Activated B cell treated with CpG ODN at 0.5 μM for 24 hours (primary cell): ENCODE data around the gene IRF2. TPM values are rescaled to one million over a fixed set of nuclear protein-coding genes. Genes with fewer than 3 reads are reported as not detected.

Source experiments
- ATAC-seq: fragments of 200-7000 bp; cut with Tn5 transposase; one replicate; pipeline ENCODE4 v1.10.0; 2021; ENCODE audit warnings: low read depth, mild to moderate bottlenecking, moderate library complexity
- CTCF ChIA-PET: fragments of 350-600 bp; sonication (Branson Sonifier 250); formaldehyde crosslinking; loops from one replicate; lab custom pipeline; 2021; ENCODE audit warnings: antibody characterized with exemption; lab: Charles Lee
- POLR2A ChIA-PET: fragments of 350-600 bp; sonication (Branson Sonifier 250); formaldehyde crosslinking; loops from one replicate; lab custom pipeline; 2021; ENCODE audit warnings: antibody characterized with exemption; lab: Charles Lee
- DNase-seq: peaks from one replicate; pipeline ENCODE4 v3.0.0; 2022
- H3K27ac Mint-ChIP-seq: one replicate; pipeline ENCODE4 v1.8.0; 2020; ENCODE audit warnings: mixed read lengths
- H3K27me3 Mint-ChIP-seq: one replicate; pipeline ENCODE4 v1.8.0; 2021; ENCODE audit warnings: mixed read lengths
- H3K36me3 Mint-ChIP-seq: one replicate; pipeline ENCODE4 v1.8.0; 2021; ENCODE audit warnings: low read depth, mixed read lengths
- H3K4me1 Mint-ChIP-seq: one replicate; pipeline ENCODE4 v1.8.0; 2021; ENCODE audit warnings: mixed read lengths
- H3K4me3 Mint-ChIP-seq: one replicate; pipeline ENCODE4 v1.8.0; 2020; ENCODE audit warnings: mild to moderate bottlenecking, mixed read lengths
- H3K9me3 Mint-ChIP-seq: one replicate; pipeline ENCODE4 v1.8.0; 2020; ENCODE audit warnings: mixed read lengths
- CTCF ChIP-seq: fragments of 200-600 bp; IDR thresholded peaks from one replicate; pipeline ENCODE4 v1.8.0; 2022; ENCODE audit warnings: antibody characterized with exemption, mild to moderate bottlenecking
- intact Hi-C: fragments of 100-400 bp; cut with micrococcal nuclease; formaldehyde crosslinking; loops from one replicate; pipeline ENCODE4 v1.15.1; 2024
- total RNA-seq: library from RNA; stranded (reverse); gene quantifications from 2 replicates; pipeline ENCODE4 v1.2.3, GENCODE V29; 2022

The IRF2 gene
- total RNA-seq, 1 donor from 2014 or later = 66.2 TPM

DNA sequence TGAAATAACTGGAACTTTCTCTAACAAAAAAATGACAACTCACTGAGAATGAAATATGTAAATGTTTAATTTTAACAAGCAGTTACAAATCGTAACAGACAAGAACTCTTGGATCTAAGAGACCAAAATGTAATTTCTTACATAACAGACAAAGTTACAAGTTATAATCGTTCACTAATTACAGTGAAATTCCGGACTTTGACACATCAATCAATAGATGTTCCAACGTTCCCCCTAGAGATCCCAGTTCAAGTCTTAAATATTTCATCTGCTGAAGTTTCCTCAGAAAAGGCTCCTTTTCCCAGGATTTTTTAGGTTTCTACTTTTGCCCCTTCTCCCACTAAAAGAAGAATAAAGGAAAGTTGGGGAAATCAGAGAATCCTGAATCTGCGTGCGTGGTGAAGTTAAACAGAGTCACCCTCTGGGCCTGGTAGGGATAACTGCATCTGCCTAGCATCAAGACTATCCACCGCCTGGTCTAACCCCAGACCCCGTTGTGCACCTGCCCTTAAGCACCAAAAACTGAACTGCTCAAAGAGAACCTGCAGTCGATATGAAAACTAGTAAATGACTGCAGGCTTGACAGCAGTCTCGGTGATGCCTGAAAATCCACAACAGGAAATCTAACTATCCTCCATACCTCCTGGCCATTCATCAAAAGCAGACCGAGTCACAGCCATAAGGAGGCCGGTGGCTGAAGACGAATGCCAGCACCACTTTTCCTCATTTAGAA is 2.3 kb downstream of the IRF2 start:
- H3K27me3 Mint-ChIP-seq = no peaks in the 10 kb centered on the region
- intact Hi-C loops = loop anchor here (1.0 to 10.0 kb wide), 3 partner anchors 10 to 743 kb away; partner anchors contain the start of gene ACSL1
- no peak for TF ChIP-seq CTCF
- H3K4me3 Mint-ChIP-seq = peak overlapping the region; percentile 89
- POLR2A ChIA-PET = interaction anchor here (0.6 to 4.7 kb wide), 9 partner anchors 15 to 205 kb away, joined by 3 to 101 read pairs (median 5); no protein-coding TSS in a partner anchor
- H3K9me3 Mint-ChIP-seq = no peaks in the 10 kb centered on the region
- ATAC-seq (no peak), DNase-seq (no peak)
- peaks cover 68% of the 10 kb centered on the region for H3K4me1 Mint-ChIP-seq
- H3K27ac Mint-ChIP-seq = peak overlapping the region; percentile 93
- peaks cover 39% of the 10 kb centered on the region for H3K36me3 Mint-ChIP-seq
- CTCF ChIA-PET = interaction anchor here (0.9 to 1.0 kb wide), 2 partner anchors 207 to 208 kb away, joined by 3 to 4 read pairs; no protein-coding TSS in a partner anchor

DNA sequence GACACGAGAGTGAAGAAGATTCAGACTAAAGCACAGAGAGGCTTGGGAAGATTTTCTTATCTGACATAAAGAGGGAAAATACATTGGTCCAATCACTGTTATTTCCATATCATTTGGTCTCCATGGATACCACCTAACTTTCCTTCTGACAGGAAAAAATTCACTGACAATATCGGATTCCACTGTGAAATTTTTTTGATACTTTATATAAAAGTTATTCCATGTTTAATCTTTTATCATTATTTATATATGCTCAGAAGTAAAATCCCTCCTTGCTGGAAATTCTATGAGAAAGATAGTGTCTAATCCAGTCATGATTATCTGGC is 3.6 kb downstream of the IRF2 start:
- intact Hi-C loops = loop anchor here (1.0 to 10.0 kb wide), 4 partner anchors 182 to 744 kb away; partner anchors contain the start of gene ACSL1
- no peaks in the 10 kb centered on the region for H3K9me3 Mint-ChIP-seq
- POLR2A ChIA-PET = interaction anchor here (0.7 to 1.9 kb wide), 9 partner anchors 10 to 208 kb away, joined by 3 to 9 read pairs (median 5); no protein-coding TSS in a partner anchor
- TF ChIP-seq CTCF = no peak
- peak overlapping the region; percentile 65 for H3K4me3 Mint-ChIP-seq
- H3K36me3 Mint-ChIP-seq = peaks cover 36% of the 10 kb centered on the region
- peak overlapping the region; percentile 90 for H3K27ac Mint-ChIP-seq
- CTCF ChIA-PET = interaction anchor here (1.2 to 2.2 kb wide), 2 partner anchors 11 to 206 kb away, joined by 4 to 7 read pairs; no protein-coding TSS in a partner anchor
- peaks cover 66% of the 10 kb centered on the region for H3K4me1 Mint-ChIP-seq
- no peaks in the 10 kb centered on the region for H3K27me3 Mint-ChIP-seq
- DNase-seq = no peak
- ATAC-seq = no peak

GRCh38 chr4:184466634-184467033 is 7.7 kb downstream of the IRF2 start:
- Mint-ChIP-seq H3K4me3 (no peak overlapping the region), H3K4me1 (peaks cover 88% of the 10 kb centered on the region), H3K36me3 (peaks cover 37% of the 10 kb centered on the region), H3K27me3 (no peaks in the 10 kb centered on the region), H3K9me3 (no peaks in the 10 kb centered on the region), H3K27ac (no peak overlapping the region)
- ChIA-PET POLR2A (no interaction called here), CTCF (no interaction called here)
- ATAC-seq (no peak), DNase-seq (no peak)
- no peak for TF ChIP-seq CTCF
- intact Hi-C loops = no loop called here

DNA sequence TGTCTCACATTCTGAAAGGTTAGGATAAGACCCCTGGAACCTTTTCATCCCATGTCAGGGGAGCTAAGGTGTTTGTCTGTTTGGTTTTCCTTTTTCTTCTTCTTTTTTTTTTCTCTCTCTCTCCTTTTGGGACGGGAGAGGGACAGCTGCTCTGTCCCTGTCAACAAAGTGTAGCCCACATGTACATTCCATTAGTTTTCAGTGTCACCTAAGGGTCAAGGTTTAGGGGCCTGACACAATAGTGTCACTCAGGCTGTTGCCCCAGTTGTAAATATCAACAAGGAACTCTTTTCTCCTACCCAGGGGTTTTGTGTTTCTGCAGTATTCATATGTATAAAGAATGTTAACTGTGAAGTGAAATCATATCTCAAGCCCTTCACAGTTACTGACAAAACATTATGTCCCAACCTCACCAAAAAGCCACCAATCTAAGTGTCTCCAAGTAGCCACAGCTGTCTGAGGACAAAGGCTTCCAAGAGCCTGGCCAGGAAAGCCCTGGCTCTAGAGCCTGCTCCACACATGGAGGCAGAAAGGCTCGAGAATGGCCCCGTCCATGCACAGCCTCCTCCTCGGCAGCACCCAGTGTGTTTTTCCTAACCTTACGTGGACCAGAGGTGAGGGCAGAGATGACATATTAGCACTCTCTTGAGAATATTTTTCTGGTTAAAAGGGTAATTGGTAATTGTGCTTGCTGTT is 9.4 kb downstream of the IRF2 start:
- Mint-ChIP-seq H3K4me1 (peaks cover 91% of the 10 kb centered on the region), H3K4me3 (no peak overlapping the region), H3K27me3 (no peaks in the 10 kb centered on the region), H3K9me3 (no peaks in the 10 kb centered on the region), H3K36me3 (peaks cover 36% of the 10 kb centered on the region), H3K27ac (peak overlapping the region; percentile 73)
- no peak for TF ChIP-seq CTCF
- intact Hi-C loops = no loop called here
- ChIA-PET CTCF (no interaction called here), POLR2A (interaction anchor here (0.7 to 1.1 kb wide), 2 partner anchors 10 to 44 kb away, joined by 4 to 7 read pairs; partner anchors contain the start of gene IRF2)
- ATAC-seq = no peak
- no peak for DNase-seq

GRCh38 chr4:184463856-184464255 is 10.5 kb downstream of the IRF2 start:
- intact Hi-C loops = no loop called here
- POLR2A ChIA-PET = no interaction called here
- TF ChIP-seq CTCF = no peak

More at GRCh38 chr4:184463856-184464255, 10.5 kb downstream of the IRF2 start:
- H3K36me3 Mint-ChIP-seq = peaks cover 39% of the 10 kb centered on the region
- H3K4me3 Mint-ChIP-seq = no peak overlapping the region
- CTCF ChIA-PET = no interaction called here
- H3K4me1 Mint-ChIP-seq = peaks cover 91% of the 10 kb centered on the region
- H3K9me3 Mint-ChIP-seq = no peaks in the 10 kb centered on the region
- H3K27me3 Mint-ChIP-seq = no peaks in the 10 kb centered on the region
- DNase-seq (no peak), ATAC-seq (no peak)
- peak overlapping the region; percentile 6 for H3K27ac Mint-ChIP-seq
